ENCODE data around the gene UROS.

The UROS gene

DNA sequence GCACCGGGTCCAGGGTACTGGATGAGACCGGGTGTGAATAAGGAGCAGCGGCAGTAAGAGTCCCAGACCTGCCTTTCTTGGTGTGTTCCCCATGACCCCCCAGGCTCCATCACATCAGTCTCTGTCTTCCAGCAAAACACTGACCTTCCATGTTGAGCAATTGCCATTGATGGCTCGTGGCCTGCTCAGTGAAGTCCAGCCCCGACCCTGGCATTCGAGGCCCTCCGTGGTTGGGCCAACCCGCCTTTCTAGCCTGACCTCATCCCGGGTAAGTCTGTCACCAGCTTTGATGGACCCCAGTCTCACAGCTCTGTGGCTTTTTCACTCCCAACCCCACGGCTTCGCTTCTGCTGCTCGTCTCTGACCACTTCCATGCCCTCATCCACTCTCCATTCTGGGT lies 53.9 kb downstream of the UROS start:
- no peak for DNase-seq (ENCODE audit: low read depth, low spot score)
- H3K27ac ChIP-seq: no peak overlapping the region

DNA sequence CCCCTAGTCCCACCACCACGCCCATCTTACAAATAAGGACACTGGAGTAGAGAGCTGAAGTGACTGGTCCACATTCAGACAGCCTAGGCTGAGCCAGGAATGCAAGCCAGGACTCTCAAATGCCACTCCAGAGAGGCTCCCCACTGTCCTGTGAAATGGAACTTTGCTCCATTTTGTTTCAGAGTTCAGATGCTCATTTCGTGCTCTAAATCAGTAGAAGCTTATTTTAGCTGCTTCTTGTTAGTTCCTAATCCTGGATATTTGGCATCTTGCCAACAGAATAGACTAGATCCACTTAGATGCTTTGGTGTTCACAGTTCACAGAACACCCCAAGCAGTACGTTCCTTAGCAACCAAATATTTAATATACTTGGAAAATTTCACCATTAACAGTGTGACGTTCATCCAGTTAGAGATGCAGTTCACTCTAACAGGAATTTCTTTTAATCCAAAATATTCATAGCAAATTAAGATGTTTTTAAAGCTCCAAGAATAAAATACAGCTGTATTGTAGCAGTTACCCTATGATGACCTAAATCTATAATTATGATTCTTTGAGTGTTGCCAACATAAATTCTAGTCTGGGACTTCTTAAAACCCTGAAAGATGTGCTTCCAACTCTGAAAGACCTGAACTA lies 54.7 kb downstream of the UROS start:
- H3K27ac ChIP-seq: no peak overlapping the region
- DNase-seq (ENCODE audit: low read depth, low spot score): no peak

DNA sequence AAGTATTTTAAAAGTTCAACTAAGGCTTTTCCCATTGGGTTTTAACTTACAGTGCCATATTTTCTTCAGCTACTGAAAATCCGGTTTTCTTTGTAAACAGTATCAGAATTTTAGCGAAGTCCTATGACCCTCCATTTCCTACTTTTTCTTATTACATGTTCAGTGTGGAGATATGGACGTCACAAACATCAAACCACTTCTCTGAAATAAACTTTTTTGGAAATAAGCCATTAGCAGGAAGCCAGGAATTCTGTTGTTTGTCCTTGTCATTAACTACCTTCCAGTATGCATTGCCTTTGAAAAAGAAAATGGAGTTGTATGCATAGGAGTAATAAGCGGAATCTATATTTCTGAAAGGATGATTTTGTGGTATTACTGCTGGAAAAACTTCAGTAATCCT lies 56.5 kb downstream of the UROS start:
- DNase-seq (ENCODE audit: low read depth, low spot score): no peak
- no peak overlapping the region for H3K27ac ChIP-seq

DNA sequence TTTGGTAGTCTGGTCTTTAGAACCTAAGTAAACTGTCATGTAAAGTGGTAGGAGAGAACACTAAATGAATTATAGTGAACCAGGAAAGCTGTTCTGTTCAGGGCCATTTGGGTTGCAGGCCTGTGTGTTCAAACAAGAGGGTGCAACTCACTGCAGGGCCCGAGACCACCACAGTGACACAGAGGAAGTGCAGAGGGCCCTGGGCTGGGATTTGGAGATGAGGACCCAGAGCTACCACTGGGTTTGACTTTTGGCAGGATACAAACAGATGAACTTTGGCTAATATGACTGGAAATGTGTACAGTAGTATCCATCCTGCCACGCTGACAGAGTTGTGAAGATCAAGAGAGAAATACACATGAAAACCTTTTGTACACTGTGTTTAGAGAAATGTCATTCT lies 57.2 kb downstream of the UROS start:
- no peak overlapping the region for H3K27ac ChIP-seq
- no peak for DNase-seq (ENCODE audit: low read depth, low spot score)

DNA sequence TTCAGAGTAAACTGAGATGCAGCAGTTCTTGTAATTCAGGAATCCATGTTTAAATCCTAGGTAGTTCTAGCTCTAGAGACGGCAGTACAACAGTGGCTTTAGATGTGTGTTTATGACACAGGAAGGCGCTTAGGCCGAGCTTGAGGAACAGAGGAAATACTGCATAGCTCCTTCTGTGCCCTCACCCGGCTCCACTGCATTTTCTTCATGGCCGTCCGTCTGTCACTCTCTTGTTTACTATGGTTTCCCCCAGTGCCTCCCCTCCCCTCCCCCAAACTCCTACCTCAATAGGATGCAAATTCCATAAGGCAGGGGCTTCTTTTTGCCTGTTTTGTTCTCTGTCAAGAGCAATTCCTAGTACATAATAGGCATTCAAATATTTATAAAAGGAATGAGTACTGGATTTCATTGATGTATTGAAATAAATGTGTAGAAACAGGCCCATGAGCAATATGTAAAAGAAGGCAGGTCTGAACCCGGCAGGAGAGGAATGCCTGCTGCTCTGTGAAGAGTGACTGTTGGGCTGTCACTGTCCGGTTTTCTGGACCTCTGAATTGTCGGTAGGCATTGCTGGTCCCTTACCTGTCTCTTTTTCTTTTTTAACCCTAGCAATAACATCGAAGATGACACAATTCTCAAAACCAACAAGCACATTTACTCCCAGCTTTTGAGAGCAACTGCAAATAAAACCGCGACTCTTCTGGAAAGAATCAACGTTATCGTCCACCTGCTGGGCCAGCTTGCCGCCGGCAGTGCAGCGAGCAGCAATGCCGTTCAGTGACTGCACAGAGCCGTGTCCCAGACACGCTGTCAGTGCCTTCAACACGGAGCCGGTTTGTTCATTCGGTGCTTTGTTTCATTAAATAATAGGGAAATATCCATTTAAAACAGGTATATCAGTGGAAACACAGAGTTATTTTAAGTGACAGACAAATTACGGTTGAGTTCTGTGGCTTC lies 60.1 kb downstream of the UROS start:
- H3K27ac ChIP-seq: no peak overlapping the region
- no peak for DNase-seq (ENCODE audit: low read depth, low spot score)

DNA sequence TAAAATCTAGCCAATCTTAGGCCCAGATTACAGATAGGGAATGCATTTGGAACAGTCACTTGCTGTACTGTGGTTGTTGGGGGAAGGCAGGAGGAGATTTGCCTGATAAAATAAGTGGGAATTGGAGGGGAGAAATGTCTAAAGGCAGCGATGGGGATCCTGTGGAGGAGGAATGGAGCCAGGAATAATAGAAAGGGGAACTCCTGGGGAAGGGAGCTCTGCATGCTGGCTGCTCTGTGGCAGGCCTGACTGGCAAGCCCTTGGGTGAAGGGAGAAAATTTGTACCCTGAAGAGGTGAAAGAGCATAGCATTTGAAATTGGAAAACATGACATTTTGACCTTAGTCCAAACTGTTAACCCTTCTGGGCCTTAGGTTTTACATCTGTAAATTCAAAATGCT lies 61.1 kb downstream of the UROS start:
- H3K27ac ChIP-seq: no peak overlapping the region
- no peak for DNase-seq (ENCODE audit: low read depth, low spot score)

DNA sequence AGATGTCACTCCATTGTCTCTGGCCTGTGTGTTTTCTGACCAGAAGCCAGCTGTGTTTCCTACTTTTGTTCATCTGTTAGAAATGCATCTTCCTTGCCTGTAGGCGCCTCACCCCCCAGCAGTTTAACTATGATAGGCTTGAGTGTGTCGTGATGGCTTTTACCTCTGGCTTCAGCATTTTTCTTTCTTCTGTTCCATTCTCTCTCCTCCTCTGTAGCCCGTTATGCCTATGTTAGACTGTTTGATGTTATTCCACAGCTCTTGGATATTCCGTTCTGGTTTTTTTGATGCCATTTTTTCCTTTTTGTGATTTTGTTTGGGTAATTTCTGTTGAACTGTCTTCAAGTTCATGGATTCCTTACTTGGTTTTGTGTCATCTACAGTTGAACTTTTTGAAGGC lies 65.3 kb downstream of the UROS start:
- H3K27ac ChIP-seq: no peak overlapping the region

DNA sequence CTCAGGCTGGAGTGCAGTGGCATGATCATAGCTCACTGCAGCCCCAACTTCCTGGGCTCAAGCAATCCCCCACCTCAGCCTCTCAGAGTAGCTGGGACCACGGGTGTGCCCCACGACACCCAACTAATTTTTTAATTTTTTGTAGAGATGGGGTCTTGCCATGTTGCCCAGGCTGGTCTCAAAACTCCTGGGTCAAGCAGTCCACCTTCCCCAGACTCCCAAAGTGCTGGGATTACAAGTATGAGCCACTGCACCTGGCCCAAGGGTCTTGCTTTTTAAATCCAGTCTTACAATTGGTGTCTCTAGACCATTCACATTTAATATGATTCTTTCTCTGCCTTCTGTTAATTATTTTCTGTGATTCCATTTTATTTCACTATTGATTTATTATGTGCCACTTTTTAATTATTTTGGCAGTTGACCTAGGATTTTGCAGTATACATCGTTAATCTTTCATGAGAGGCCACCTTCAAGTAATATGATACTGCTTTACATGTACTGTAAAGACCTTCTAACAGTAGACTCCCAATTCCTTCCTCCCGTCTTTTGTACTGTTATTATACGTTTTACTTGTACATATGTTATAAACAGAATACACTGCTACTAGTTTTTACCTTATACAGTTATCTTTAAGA lies 66.1 kb downstream of the UROS start:
- H3K27ac ChIP-seq: no peak overlapping the region
- DNase-seq (ENCODE audit: low read depth, low spot score): no peak

More for the DNA sequence above, 65.3 kb downstream of the UROS start:
- no peak for DNase-seq (ENCODE audit: low read depth, low spot score)

DNA sequence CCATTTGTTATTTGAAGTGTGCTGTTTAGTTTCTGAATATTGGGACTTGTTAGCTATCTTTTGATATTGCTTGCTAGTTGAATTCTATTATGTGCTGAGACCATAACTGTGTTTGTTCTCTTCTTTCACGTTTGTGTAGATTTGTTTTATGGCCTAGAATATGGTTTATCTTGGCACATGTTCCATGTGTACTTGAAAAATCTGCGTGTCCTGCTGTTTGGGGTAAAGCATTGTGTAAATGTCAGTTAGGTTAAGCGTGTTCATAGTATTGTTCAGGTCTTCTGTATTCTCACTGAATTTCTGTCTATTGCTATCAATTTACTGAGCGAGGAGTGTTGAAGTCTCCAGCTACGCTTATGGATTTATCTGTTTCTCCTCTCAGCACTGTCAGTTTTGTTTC lies 66.9 kb downstream of the UROS start:
- no peak overlapping the region for H3K27ac ChIP-seq
- DNase-seq (ENCODE audit: low read depth, low spot score): no peak

DNA sequence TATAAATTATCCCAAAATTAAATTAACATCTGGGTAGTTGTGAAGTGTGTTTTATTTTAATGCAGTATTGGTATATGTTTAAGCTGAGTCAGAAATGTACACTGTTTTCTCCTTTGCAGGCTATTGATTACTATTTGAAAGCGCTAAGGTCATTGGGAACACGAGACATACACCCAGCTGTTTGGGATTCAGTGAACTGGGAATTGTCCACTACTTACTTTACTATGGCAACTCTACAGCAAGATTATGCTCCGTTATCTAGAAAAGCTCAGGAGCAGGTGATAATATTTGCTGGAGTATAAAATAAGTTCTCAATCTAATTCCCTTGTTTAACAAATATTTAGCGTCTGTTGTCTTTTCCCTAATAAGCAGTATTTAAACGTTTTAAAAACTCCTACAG lies 75.6 kb downstream of the UROS start:
- no peak overlapping the region for H3K27ac ChIP-seq

DNA sequence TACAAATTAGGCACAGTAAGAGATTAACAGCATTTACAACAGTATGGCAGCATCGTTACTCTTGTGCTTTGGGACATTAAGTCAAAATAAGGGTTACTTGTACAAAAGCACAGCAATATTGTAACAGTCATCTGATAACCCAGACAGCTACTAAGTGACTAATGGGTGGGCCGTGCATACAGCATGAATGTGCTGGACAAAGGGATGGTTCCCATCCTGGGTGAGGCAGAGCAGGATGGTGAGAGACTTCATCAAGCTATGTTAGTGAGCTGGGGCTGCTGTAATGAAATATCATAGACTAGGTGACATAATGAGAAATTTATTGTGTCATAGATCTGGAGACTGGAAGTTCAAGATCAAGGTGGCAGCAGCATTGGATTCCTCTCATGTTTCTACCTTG lies 78.1 kb downstream of the UROS start:
- no peak overlapping the region for H3K27ac ChIP-seq
- no peak for DNase-seq (ENCODE audit: low read depth, low spot score)

More for the DNA sequence above, 75.6 kb downstream of the UROS start:
- DNase-seq (ENCODE audit: low read depth, low spot score): no peak

DNA sequence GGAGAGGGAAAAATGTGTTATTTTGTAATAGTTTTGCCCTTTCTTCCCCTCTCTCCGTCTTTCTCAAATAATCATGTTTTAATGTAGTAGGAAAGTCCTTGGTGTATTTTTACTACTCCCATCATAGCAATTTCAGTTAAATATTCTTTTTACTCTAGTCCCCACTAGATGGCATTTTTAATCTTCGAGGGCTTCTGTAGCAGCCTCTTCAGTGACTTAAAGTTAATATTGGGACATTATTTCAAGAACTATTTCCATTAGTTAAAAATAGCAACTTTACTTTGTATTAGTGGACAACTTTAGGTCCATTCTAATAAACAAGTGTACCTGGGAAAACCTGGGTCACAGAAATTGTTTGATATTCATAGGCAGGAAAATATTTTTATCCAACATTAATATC lies 80.6 kb downstream of the UROS start:
- no peak overlapping the region for H3K27ac ChIP-seq
- no peak for DNase-seq (ENCODE audit: low read depth, low spot score)

DNA sequence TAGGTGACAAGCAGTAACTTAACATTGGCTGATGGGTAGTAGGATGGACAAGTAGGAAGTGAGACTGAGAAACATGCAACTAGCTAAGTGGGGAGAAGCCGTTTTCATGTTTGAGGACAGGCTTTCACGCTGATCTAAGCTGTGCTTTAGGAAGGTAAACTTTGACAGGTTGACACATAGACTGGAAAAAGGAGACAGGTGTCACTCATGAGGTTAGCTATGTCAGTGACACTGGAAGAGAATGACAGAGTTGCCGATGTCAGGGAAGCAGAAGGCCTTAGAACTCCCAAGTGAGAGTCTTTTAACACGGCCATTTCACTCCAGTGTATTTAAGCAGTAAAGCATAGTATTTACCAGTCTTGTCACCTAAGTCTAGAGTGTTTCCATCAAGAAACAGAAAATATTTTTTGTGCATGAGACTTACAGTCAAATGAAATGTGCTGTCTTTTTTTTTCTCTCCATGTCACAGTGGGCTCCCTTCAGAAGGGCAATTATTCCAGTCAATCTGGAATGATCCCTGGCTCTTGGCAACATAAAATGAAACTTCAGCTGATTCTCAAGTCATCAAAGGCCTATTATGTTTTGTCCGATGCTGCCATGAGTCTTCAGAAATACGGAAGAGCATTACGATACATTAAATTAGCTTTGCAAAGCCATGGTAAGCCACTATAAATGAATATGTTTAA lies 82.9 kb downstream of the UROS start:
- DNase-seq (ENCODE audit: low read depth, low spot score): no peak
- H3K27ac ChIP-seq: no peak overlapping the region
